Progenitor cell of endocrine pancreas (in vitro differentiated cells): ENCODE data around the gene UCN3. TPM values are rescaled to one million over a fixed set of nuclear protein-coding genes. Genes with fewer than 3 reads are reported as not detected.

Source experiments
- DNase-seq: peaks from one replicate; pipeline ENCODE4 v3.0.0; 2021; ENCODE audit warnings: low spot score; ENCODE audit not compliant: unreplicated experiment
- H3K27ac Mint-ChIP-seq: 2 replicates; pipeline ENCODE4 v1.8.0; 2021; ENCODE audit warnings: mild to moderate bottlenecking, moderate library complexity, mixed read lengths
- H3K27me3 Mint-ChIP-seq: 2 replicates; pipeline ENCODE4 v1.8.0; 2021; ENCODE audit warnings: mixed read lengths
- H3K36me3 Mint-ChIP-seq: 2 replicates; pipeline ENCODE4 v1.8.0; 2022; ENCODE audit warnings: mixed read lengths; ENCODE audit not compliant: insufficient read depth
- H3K4me1 Mint-ChIP-seq: 2 replicates; pipeline ENCODE4 v1.8.0; 2021; ENCODE audit warnings: low read depth, mixed read lengths
- H3K4me3 Mint-ChIP-seq: 2 replicates; pipeline ENCODE4 v1.8.0; 2021; ENCODE audit warnings: low read depth, mild to moderate bottlenecking, moderate library complexity, mixed read lengths
- H3K9me3 Mint-ChIP-seq: 2 replicates; pipeline ENCODE4 v1.8.0; 2021; ENCODE audit warnings: low read depth, mixed read lengths
- CTCF ChIP-seq: fragments of 200-600 bp; sonication (generic); IDR thresholded peaks from one replicate; pipeline ENCODE4 v1.5.0; 2021; ENCODE audit warnings: antibody characterized with exemption, mild to moderate bottlenecking; ENCODE audit not compliant: unreplicated experiment
- total RNA-seq: library from RNA; stranded (reverse); gene quantifications from 2 replicates; pipeline ENCODE4 v1.2.1, GENCODE V29; 2021

The UCN3 gene
- total RNA-seq, 1 donor from 2014 or later, result 1.3 TPM

DNA sequence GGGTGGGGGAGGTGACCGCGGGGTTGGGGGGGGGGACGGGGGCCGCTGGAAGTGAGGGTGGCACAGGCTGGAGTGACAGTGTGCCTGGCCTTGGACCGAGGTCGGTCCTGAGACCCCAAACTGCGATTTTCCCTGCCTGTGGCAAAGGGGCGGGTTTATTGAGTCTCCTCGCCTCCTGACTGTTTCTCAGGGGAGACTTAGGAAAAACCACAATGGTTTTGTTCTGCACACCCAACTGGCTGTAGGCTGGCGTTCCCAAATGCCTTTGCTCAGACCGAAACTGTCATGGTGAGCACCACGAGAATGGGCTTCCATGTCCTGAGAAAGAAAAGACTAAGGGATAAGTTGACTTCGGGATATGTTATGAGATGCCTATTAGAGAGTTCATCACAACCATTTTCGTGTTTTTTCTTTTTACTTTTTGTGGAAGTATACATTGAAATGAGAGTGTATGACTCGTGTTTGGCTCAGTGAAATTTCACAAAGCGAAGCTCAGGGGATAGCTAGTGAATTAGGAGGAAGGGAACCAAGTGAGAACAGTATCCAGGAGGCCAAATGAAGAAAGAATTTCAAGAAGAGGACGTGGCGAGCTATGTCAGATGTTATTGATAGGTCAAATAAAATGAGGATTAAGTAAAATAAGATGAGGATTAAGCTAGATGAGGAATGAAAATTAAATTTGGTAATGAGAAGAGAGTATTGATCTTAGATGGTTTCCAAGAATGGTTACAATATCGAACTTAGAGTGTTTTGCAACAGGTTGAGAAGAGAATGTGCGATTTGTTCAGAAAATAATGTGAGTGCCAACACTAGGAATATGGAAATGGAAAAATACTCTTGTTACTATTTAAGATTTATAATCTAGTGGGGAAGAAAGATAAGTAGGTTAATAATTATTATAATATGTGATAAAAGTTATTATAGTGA, 48.5 kb downstream of the UCN3 start:
- Mint-ChIP-seq H3K9me3 (peaks cover 10% of the 10 kb centered on the region), H3K36me3 (peaks cover 9% of the 10 kb centered on the region), H3K27me3 (no peaks in the 10 kb centered on the region), H3K27ac (no peak overlapping the region), H3K4me3 (no peak overlapping the region), H3K4me1 (peaks cover 2% of the 10 kb centered on the region)
- TF ChIP-seq CTCF, result no peak
- DNase-seq, result no peak

DNA sequence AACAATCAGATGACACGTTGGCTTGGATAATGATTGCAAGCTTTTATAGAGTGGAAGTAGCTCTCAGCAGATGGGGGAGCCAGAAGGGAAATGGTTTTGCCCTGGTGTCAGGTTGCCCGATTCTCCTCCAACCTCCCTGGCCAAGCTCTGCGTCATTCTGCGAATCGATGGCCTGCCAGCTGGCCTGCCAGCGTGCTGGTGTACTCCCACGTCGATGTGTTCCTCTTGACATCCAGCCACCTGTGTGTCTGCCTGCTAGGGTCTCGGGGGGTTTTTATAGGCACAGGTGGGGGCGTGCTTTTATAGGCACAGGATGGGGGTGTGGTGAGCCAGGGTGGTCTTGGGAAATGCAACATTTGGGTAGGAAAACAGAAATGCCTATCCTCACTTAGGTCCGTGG, 52.2 kb downstream of the UCN3 start:
- H3K27me3 Mint-ChIP-seq, result no peaks in the 10 kb centered on the region
- DNase-seq, result no peak
- H3K4me1 Mint-ChIP-seq, result peaks cover 2% of the 10 kb centered on the region
- peaks cover 17% of the 10 kb centered on the region for H3K36me3 Mint-ChIP-seq
- peaks cover 28% of the 10 kb centered on the region for H3K9me3 Mint-ChIP-seq
- no peak for TF ChIP-seq CTCF
- H3K27ac Mint-ChIP-seq, result no peak overlapping the region
- no peak overlapping the region for H3K4me3 Mint-ChIP-seq

DNA sequence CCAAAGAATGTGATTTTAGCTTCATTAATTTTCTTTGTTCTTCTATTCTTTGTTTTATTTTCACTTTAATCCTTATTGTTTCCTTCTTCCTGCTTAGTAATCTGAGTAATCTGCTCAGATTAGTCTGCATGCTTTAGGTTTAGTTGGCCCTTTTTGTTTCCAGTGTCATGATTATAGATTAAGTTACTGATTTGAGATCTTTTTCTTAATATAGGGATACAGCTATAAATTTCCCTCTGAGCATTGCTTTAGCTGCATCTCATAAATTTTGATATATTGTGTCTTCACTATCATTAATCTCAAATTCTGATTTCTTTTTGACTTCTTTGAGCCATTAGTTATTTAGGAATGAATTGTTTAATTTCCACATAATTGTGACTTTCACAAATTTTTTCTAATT, 53.8 kb downstream of the UCN3 start:
- TF ChIP-seq CTCF, result no peak
- no peak for DNase-seq
- H3K4me1 Mint-ChIP-seq, result no peaks in the 10 kb centered on the region
- H3K9me3 Mint-ChIP-seq, result peaks cover 28% of the 10 kb centered on the region
- no peak overlapping the region for H3K4me3 Mint-ChIP-seq
- H3K27me3 Mint-ChIP-seq, result no peaks in the 10 kb centered on the region
- H3K27ac Mint-ChIP-seq, result no peak overlapping the region
- peaks cover 17% of the 10 kb centered on the region for H3K36me3 Mint-ChIP-seq

GRCh38 chr10:5419466-5420094, 54.8 kb downstream of the UCN3 start:
- no peak for TF ChIP-seq CTCF
- peaks cover 17% of the 10 kb centered on the region for H3K36me3 Mint-ChIP-seq
- H3K4me3 Mint-ChIP-seq, result no peak overlapping the region

DNA sequence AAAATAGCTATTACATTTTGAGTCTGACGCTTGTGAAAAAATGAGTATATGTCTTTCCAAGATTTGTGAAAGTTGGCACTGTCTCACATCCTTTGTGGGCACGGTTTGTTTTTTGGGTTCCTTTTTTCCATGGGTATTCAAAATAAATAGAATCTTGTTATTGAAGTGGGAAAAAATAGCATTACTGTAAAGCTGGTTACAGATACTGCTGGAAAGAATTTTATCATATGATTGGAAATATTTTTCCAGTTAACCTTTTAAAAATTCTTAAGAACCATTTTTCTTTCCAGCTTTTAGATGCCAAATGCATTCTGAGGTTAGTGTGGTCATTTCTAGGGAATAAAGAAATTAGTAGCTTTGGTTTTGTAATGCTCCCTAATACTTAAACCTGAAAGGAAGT, 59.0 kb downstream of the UCN3 start:
- H3K4me1 Mint-ChIP-seq, result peaks cover 10% of the 10 kb centered on the region
- TF ChIP-seq CTCF, result no peak
- no peak overlapping the region for H3K27ac Mint-ChIP-seq
- H3K4me3 Mint-ChIP-seq, result no peak overlapping the region
- peaks cover 5% of the 10 kb centered on the region for H3K36me3 Mint-ChIP-seq
- DNase-seq, result no peak
- H3K9me3 Mint-ChIP-seq, result peaks cover 14% of the 10 kb centered on the region
- H3K27me3 Mint-ChIP-seq, result no peaks in the 10 kb centered on the region

More at GRCh38 chr10:5419466-5420094, 54.8 kb downstream of the UCN3 start:
- Mint-ChIP-seq H3K4me1 (no peaks in the 10 kb centered on the region), H3K9me3 (peaks cover 28% of the 10 kb centered on the region), H3K27me3 (no peaks in the 10 kb centered on the region), H3K27ac (no peak overlapping the region)
- DNase-seq, result no peak

Other genes with a start within 250 kb of the UCN3 start
- not detected in 2 replicates for gene AKR1C8, start 179.8 kb upstream of the UCN3 start, total RNA-seq
- 0.48 and 0.84 TPM in 2 replicates for gene AKR1C4, start 168.1 kb upstream of the UCN3 start, total RNA-seq
- gene TUBAL3, start 39.9 kb downstream of the UCN3 start, total RNA-seq, result not detected in 2 replicates
- gene NET1, start 47.6 kb downstream of the UCN3 start, total RNA-seq, result 97.5 and 103 TPM in 2 replicates
- not detected in 2 replicates for gene CALML5, start 134.6 kb downstream of the UCN3 start, total RNA-seq
- gene CALML3, start 160.0 kb downstream of the UCN3 start, total RNA-seq, result not detected in 2 replicates